Muscle of arm (tissue), 12 donors: Measurements from ENCODE around the gene ARPC5. TPM values are rescaled to one million over a fixed set of nuclear protein-coding genes. Genes with fewer than 3 reads are reported as not detected.
"Not testable (repeated sequence)": the region's sequence is repeated elsewhere in the genome, so short reads cannot be mapped to it uniquely, and the experiment has no call there.

ENCODE experiments used
- DNase-seq: peaks from one replicate; pipeline ENCODE4 v3.0.0-alpha.2; 2013
- polyA plus RNA-seq, 12 donors: library from polyadenylated mRNA; unstranded; fragments of 120-200 nt; gene quantifications; one replicate each; pipeline ENCODE4 v1.2.1, GENCODE V29; 2013; ENCODE audit not compliant: insufficient read length in 12 of 12

ARPC5 gene
- polyA plus RNA-seq, 12 donors, result 73.7 to 139 (median 93.4) TPM; not detected in 1

GRCh38 chr1:183652107-183652506 is 16.5 kb upstream of the ARPC5 start:
- no peak for DNase-seq

- DNase-seq, result no peak
Measured at GRCh38 chr1:183651612-183652011, 16.0 kb upstream of the ARPC5 start.

- no peak for DNase-seq
Measured at GRCh38 chr1:183648042-183648441, 12.5 kb upstream of the ARPC5 start.

- no peak for DNase-seq
Measured at GRCh38 chr1:183646776-183647175, 11.2 kb upstream of the ARPC5 start.

GRCh38 chr1:183645531-183645930 is 9.9 kb upstream of the ARPC5 start:
- DNase-seq, result no peak

GRCh38 chr1:183642166-183642565 is 6.6 kb upstream of the ARPC5 start:
- no peak for DNase-seq

- no peak for DNase-seq
Measured at GRCh38 chr1:183640193-183640592, 4.6 kb upstream of the ARPC5 start.

- DNase-seq, result no peak
Measured at GRCh38 chr1:183638649-183639387, 3.2 kb upstream of the ARPC5 start.

GRCh38 chr1:183636783-183637182 is 1.2 kb upstream of the ARPC5 start:
- DNase-seq, result no peak

GRCh38 chr1:183636334-183636682 is 725 bp upstream of the ARPC5 start:
- no peak for DNase-seq

- no peak for DNase-seq
Measured at GRCh38 chr1:183635099-183635605, 431 bp downstream of the ARPC5 start.

GRCh38 chr1:183634429-183635065 is 1.0 kb downstream of the ARPC5 start:
- DNase-seq, result no peak

- DNase-seq, result no peak
Measured at GRCh38 chr1:183633676-183634343, 1.8 kb downstream of the ARPC5 start.

GRCh38 chr1:183632964-183633363 is 2.6 kb downstream of the ARPC5 start:
- no peak for DNase-seq

- no peak for DNase-seq
Measured at GRCh38 chr1:183632114-183632513, 3.5 kb downstream of the ARPC5 start.

GRCh38 chr1:183630748-183631147 is 4.8 kb downstream of the ARPC5 start:
- no peak for DNase-seq

GRCh38 chr1:183628537-183628936 is 7.0 kb downstream of the ARPC5 start:
- no peak for DNase-seq

GRCh38 chr1:183626236-183626635 is 9.3 kb downstream of the ARPC5 start:
- DNase-seq, result not testable (repeated sequence)

- peak; percentile 70 for DNase-seq
Measured at GRCh38 chr1:183622884-183623785, 12.4 kb downstream of the ARPC5 start.

- no peak for DNase-seq
Measured at GRCh38 chr1:183622013-183622412, 13.6 kb downstream of the ARPC5 start.

GRCh38 chr1:183620311-183620710 is 15.3 kb downstream of the ARPC5 start:
- no peak for DNase-seq

GRCh38 chr1:183619781-183620180 is 15.8 kb downstream of the ARPC5 start:
- no peak for DNase-seq
